Gastroesophageal sphincter (tissue), 4 donors: ENCODE measurements around the gene EML1. TPM values are rescaled to one million over a fixed set of nuclear protein-coding genes. Genes with fewer than 3 reads are reported as not detected.

Experiments
- ATAC-seq: fragments of 150-250 bp; one replicate; pipeline ENCODE4 v1.9.1; 2016; ENCODE audit warnings: mild to moderate bottlenecking, moderate library complexity
- H3K27ac ChIP-seq, 4 donors: fragments of 200-600 bp; sonication (generic) in 3 of 4; 1 replicate in 3 of 4; 2 replicates in 1 of 4; pipeline ENCODE4 v1.5.1; 2016 to 2019
- H3K27me3 ChIP-seq: fragments of 200-600 bp; sonication (generic); one replicate; pipeline ENCODE4 v1.5.1; 2019
- H3K36me3 ChIP-seq, 2 donors: fragments of 200-600 bp; sonication (generic); one replicate each; pipeline ENCODE4 v1.5.1; 2019; ENCODE audit warnings: control low read depth in 1 of 2
- H3K4me1 ChIP-seq, 3 donors: fragments of 200-600 bp; sonication (generic); 1 replicate in 2 of 3; 2 replicates in 1 of 3; pipeline ENCODE4 v1.5.1; 2016 to 2019; ENCODE audit warnings: control low read depth in 2 of 3
- H3K4me3 ChIP-seq, 2 donors: fragments of 200-600 bp; sonication (generic); one replicate each; pipeline ENCODE4 v1.5.1; 2019; ENCODE audit warnings: mild to moderate bottlenecking in 1 of 2, moderate library complexity in 1 of 2
- H3K9me3 ChIP-seq, 3 donors: fragments of 200-600 bp; sonication (generic); one replicate each; pipeline ENCODE4 v1.5.1; 2017 to 2019; ENCODE audit warnings: control low read depth in 2 of 3
- EP300 ChIP-seq: sonication (generic); formaldehyde crosslinking; IDR thresholded peaks from one replicate; pipeline ENCODE4 v1.6.1; 2017; ENCODE audit warnings: antibody characterized with exemption, mild to moderate bottlenecking
- POLR2A ChIP-seq, 2 donors: fragments of 450-650 bp; IDR thresholded peaks; one replicate each; pipeline ENCODE4 v1.6.1; 2017; ENCODE audit warnings: antibody characterized with exemption in 2 of 2, mild to moderate bottlenecking in 2 of 2, moderate library complexity in 1 of 2
- POLR2AphosphoS5 ChIP-seq: sonication (generic); formaldehyde crosslinking; IDR thresholded peaks from one replicate; pipeline ENCODE4 v1.6.1; 2017; ENCODE audit warnings: antibody characterized with exemption
- WGBS, 2 donors: methylation state at CpG; one replicate each; pipeline ENCODE4 v1.1.5; 2018; ENCODE audit warnings: low coverage in 1 of 2; 5-methylcytosine and 5-hydroxymethylcytosine counted together
- total RNA-seq, 4 donors: library from RNA; depleted of rRNA; stranded (reverse); fragments of >200 nt; gene quantifications; one replicate each; pipeline ENCODE4 v1.1.0, GENCODE V29; 2016
- TF ChIP-seq, protein P1 (sequence below), 4 experiments: fragments of 200-600 bp in 2 of 4; fragments of 450-650 bp in 2 of 4; sonication (generic) in 1 of 4; IDR thresholded peaks; one replicate each; pipeline ENCODE4 v1.5.1; 2017 to 2019; ENCODE audit warnings: antibody characterized with exemption in 4 of 4, mild to moderate bottlenecking in 2 of 4, moderate library complexity in 2 of 4

The EML1 gene
- total RNA-seq, 4 donors from 2014 or later: 121 to 206 (median 136) TPM

DNA sequence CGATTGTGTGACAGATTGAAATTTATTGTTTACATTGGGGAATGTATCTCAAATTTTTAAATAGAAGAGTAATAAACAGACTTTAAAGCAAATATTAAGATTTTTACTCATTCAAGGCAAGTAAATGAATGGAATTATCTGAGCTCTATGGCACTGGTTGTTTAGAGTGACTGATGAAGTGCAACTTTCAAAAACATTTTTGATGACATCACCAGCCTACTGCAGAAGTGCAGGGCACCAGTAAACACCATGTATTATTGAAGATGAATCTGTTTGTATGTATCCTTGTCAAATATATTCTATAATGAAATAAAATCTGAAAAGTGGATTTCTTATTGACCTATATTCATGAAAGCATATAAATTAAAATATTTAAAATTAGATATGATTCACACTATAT, 148.0 kb downstream of the EML1 start:
- ATAC-seq: no peak
- Histone ChIP-seq H3K27me3 (no peaks in the 10 kb centered on the region), H3K4me1 (peaks cover 0 to 1% (median 0%) of the 10 kb centered on the region in 3 donors), H3K9me3 (no peaks in the 10 kb centered on the region), H3K36me3 (peaks cover 0 to 81% of the 10 kb centered on the region in 2 donors), H3K27ac (no peak overlapping the region), H3K4me3 (no peak overlapping the region)
- WGBS, 2 donors: 61 to 82% methylated on average over 1 of the region's 1 CpG
- TF ChIP-seq EP300: no peak
- no peak for TF ChIP-seq POLR2A (IDR thresholded peaks at IDR 0.05)
- TF ChIP-seq, protein P1, sequence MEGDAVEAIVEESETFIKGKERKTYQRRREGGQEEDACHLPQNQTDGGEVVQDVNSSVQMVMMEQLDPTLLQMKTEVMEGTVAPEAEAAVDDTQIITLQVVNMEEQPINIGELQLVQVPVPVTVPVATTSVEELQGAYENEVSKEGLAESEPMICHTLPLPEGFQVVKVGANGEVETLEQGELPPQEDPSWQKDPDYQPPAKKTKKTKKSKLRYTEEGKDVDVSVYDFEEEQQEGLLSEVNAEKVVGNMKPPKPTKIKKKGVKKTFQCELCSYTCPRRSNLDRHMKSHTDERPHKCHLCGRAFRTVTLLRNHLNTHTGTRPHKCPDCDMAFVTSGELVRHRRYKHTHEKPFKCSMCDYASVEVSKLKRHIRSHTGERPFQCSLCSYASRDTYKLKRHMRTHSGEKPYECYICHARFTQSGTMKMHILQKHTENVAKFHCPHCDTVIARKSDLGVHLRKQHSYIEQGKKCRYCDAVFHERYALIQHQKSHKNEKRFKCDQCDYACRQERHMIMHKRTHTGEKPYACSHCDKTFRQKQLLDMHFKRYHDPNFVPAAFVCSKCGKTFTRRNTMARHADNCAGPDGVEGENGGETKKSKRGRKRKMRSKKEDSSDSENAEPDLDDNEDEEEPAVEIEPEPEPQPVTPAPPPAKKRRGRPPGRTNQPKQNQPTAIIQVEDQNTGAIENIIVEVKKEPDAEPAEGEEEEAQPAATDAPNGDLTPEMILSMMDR (IDR thresholded peaks at IDR 0.05): no peak
- TF ChIP-seq POLR2AphosphoS5: no peak

GRCh38 chr14:99943620-99944019, 150.4 kb downstream of the EML1 start:
- WGBS, 2 donors: 80 to 83% methylated on average over 1 to 7 of the region's 9 CpGs

GRCh38 chr14:99944241-99944651, 151.0 kb downstream of the EML1 start:
- no peaks in the 10 kb centered on the region for H3K27me3 ChIP-seq
- peaks cover 0 to 27% (median 0%) of the 10 kb centered on the region in 3 donors for H3K4me1 ChIP-seq
- no peak overlapping the region for H3K4me3 ChIP-seq
- 28 to 60% methylated on average over 2 to 6 of the region's 13 CpGs for WGBS, 2 donors
- H3K36me3 ChIP-seq: peaks cover 0 to 51% of the 10 kb centered on the region in 2 donors
- H3K9me3 ChIP-seq: no peaks in the 10 kb centered on the region
- TF ChIP-seq POLR2A (IDR thresholded peaks at IDR 0.05) (no peak), POLR2AphosphoS5 (no peak), EP300 (no peak)
- TF ChIP-seq, protein P1 (IDR thresholded peaks at IDR 0.05): no peak
- H3K27ac ChIP-seq: peak overlapping the region in 2 of 4 donors; percentile 5 to 19
- ATAC-seq: no peak

More at GRCh38 chr14:99943620-99944019, 150.4 kb downstream of the EML1 start:
- Histone ChIP-seq H3K4me3 (no peak overlapping the region), H3K9me3 (no peaks in the 10 kb centered on the region), H3K27ac (peak overlapping the region in 1 of 4 donors; percentile 5), H3K27me3 (no peaks in the 10 kb centered on the region), H3K36me3 (peaks cover 0 to 57% of the 10 kb centered on the region in 2 donors), H3K4me1 (peaks cover 0 to 22% (median 0%) of the 10 kb centered on the region in 3 donors)
- no peak for ATAC-seq
- TF ChIP-seq POLR2AphosphoS5 (no peak), EP300 (no peak)

DNA sequence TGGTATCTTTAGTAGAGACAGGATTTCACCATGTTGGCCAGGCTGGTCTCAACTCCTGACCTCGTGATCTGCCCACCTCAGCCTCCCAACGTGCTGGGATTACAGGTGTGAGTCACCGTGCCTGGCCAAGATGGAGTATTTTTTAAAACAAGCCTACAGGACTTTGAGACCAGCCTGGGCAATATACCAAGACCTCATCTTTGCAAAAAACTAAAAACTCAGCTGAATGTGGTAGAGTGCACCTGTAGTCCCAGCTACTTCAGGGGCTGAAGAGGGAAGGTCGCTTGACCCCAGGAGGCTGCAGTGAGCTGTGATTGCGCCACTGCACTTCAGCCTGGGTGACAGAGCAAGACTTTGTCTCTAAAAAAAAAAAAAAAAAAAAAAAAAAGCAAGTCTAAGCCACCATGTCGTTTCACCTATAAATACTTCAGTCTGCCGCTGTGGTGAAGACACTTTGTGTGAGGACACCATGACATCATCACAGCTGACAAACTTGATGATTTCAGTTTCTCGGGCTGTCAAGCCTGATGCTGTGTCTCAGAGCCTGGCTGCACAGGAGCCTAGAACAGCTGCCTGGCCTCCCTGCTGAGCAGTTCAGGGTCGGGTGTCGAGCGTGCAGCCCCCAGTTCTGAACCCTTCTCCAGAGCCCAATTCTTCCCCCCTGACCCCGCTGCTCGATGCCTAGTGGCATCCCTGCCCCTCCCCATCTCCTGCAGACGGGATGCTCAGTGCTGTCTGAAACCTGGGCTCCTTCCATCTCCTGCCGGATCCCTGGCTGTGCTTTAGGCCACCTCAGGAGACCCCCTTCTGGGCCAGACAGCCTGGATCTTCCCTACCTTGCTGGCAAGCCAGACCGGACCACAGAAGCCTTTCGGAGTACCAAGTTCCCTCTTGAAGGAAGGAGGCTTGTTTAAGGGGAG, 152.8 kb downstream of the EML1 start:
- no peak for TF ChIP-seq POLR2A (IDR thresholded peaks at IDR 0.05)
- TF ChIP-seq EP300: no peak
- TF ChIP-seq, protein P1 (IDR thresholded peaks at IDR 0.05): no peak
- TF ChIP-seq POLR2AphosphoS5: no peak
- peaks cover 0 to 32% (median 0%) of the 10 kb centered on the region in 3 donors for H3K4me1 ChIP-seq
- H3K27me3 ChIP-seq: peaks cover 3% of the 10 kb centered on the region
- H3K9me3 ChIP-seq: no peaks in the 10 kb centered on the region
- no peak for ATAC-seq
- peaks cover 0 to 33% of the 10 kb centered on the region in 2 donors for H3K36me3 ChIP-seq
- WGBS, 2 donors: 48 to 63% methylated on average over 6 to 9 of the region's 17 CpGs
- no peak overlapping the region for H3K4me3 ChIP-seq
- H3K27ac ChIP-seq: no peak overlapping the region

GRCh38 chr14:99946652-99947489, 153.7 kb downstream of the EML1 start:
- H3K27ac ChIP-seq: no peak overlapping the region
- ATAC-seq: no peak
- TF ChIP-seq, protein P1 (IDR thresholded peaks at IDR 0.05): peak in 3 of 4 experiments; percentile 70 to 81 (median 75)
- TF ChIP-seq POLR2A (IDR thresholded peaks at IDR 0.05): no peak
- no peak for TF ChIP-seq EP300
- peaks cover 12% of the 10 kb centered on the region for H3K27me3 ChIP-seq
- H3K9me3 ChIP-seq: no peaks in the 10 kb centered on the region
- peaks cover 0 to 25% of the 10 kb centered on the region in 2 donors for H3K36me3 ChIP-seq
- 0 to 49% methylated on average over 5 to 14 of the region's 33 CpGs for whole genome bisulfite sequencing, 2 donors
- peaks cover 0 to 32% (median 0%) of the 10 kb centered on the region in 3 donors for H3K4me1 ChIP-seq
- peak overlapping the region in 1 of 2 donors; percentile 3 for H3K4me3 ChIP-seq
